Measurements from ENCODE around the gene ABLIM2.
A peak's percentile ranks its signal among the peaks of the same experiment; 100 is the strongest.

ABLIM2 gene

DNA sequence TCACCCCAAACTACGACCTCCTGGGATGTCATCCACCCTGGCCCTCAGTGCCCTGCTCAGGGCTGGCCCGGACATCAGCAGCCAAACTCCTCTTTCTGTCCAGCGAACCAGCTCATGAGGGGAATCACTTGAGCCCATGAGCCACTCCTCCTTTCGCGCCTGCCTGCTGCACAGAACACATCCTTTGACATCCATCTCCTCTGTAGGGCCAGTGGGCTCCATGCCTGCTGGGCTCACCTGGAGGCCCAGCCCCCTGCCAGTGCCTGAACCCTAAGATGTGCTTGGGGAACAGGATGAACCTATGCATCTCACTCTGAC is 43.5 kb downstream of the ABLIM2 start:
- no peak for DNase-seq

- DNase-seq, result no peak
Measured at GRCh38 chr4:8114456-8115202, 44.0 kb downstream of the ABLIM2 start.

DNA sequence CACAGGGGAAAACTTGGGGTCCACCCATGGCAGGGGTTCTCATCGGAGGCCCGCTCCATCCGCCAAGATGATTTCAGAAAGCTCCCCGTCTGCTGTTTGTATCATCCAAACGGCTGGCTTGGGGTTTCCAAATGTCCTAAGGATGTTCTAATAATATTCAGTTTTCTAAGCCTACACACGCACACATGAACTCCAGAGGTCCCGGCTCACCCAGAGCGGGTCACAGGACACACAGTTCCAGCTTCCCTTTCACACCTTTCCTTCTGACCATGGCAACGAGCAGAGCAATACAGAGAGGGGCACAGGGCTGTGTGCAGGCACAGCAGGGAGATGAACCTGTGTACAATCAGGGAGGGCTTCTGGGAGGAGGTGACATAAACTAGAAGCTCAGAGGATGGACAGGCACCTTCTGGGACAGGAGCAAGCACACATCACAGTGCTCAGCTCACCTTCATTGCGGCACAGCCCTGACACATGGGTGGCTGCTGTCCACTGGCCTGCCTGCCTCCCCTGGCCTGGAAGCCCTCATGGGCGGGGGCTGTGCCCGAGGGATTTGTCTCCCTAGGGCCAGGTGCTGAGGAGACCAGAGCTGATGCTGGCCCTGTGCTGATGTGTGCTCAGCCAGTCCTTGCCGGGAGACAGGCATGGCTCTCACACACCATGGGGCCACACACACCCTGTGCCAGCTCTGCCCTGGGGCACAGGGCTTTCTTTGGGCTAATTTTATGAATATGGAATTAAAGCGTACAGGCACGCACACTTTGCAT is 44.8 kb downstream of the ABLIM2 start:
- DNase-seq, result no peak

GRCh38 chr4:8112672-8113071 is 45.9 kb downstream of the ABLIM2 start:
- no peak for DNase-seq

DNA sequence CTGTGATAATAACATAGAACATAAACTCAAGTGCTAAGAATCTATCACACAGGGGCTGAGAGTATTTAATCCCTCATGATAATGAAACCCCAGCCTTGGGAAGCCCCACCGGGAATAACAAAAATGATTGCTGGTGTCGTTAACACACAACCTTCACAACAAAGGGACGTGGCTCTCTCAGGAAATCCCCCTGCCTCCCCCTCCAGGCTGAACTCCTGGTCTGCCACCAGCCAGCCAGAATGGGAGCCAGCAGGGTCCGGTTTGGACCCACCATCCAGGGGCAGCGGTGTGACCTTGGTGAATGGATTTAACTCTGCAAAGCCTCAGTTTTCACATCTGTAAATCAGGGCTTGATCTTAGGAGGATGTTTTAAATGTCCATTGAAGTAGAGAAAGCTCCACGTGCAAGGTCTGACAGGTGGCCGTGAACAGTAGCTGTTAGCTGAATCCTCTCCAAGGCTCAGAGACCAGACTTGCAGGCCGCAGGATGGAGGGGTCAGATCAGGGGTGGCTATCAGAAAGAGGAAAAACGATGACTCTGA is 46.5 kb downstream of the ABLIM2 start:
- DNase-seq, result peak in 1 of 2 experiments; percentile 21

DNA sequence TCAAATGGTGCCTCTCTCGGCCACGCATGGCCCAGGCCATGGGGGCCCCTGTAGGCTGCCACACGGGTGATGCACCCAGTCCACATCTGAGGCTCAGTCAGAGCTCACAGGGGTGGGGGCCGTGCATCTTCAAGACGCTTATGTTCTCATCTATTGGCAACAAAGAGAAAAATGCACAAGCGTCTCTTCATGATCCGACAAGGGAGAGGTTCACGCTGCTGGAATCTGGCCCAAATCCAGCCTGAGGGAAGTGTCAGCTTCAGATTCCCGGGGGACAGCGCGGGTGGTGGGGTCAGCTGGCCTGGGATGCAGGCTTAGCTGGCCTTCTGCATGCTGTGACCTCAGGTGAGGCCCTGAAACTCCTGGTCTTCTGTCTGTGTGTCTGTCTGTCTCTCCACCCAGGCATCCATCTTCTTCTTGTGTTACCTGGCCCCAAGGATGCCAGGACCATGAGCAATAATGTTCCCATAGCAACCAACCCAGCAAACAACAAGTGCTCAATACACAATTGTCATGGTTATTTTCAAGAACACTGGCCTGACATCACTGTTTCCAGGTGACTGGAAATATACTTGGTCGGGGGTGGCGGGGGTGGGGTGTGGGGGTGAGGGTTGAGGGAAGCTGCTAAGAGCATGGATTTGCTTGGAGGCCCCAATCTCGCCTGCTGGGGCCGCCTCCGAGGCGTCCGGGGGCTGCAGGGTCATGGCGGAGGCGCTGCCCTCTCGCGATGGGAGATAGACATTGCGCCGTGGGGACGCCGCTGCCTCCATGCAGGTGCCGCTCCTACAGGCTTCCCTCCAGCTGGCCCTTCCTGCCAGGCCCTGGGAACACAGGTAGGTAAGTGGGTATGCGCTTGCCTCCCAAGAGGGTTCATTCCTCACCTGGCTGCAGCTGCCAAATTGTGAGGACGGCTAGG is 48.3 kb downstream of the ABLIM2 start:
- DNase-seq, result no peak

DNA sequence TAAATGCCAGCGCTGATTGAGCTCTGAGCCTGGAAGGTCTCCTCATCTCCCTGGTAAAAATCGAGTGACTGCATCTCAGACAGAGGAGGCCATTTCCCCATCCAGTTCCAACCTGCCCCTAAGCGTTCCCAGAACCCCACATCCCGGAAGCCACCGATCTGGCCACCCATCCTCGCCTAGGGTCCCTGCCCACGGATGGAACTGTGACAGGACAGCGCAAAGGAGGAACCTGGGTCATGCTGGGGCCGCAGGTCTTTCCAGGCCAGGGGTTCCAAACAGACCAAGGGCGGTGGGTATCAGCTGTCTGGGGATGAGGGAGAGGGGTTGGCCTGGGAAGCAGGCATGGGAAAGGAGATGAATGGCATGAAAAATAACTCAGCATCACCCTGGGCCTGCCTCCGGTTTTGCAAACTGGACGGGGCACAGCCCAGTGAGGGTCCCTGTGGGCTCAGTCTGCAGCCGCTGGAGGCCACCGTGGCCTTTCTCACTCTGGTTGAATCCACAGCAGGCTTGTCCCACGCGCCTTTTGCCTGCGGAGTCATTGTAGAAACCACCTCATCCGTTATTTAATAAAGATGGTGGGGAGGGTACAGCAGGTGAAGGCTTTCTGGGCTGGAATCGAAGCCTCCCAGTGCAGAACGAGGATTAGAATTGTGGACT is 49.1 kb downstream of the ABLIM2 start:
- DNase-seq, result no peak

DNA sequence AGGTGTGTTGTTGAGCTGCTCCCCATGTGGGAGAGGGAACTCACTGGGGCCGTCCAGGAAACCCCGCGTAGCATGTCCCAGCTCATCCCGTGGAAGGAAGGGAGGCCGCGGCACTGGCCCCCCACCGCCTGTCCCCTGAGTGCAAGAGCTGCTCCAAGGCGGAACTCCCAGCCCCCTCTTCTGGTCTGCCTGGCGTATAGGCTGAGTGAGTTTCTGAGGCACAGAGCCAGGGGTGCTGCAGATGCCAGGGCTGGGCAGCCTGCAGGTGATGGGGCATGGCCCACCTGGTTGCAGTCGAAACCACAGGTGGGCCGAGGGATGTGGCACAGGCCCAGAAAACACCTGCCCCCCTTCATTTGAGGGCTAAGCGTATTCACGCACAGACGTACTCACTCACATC is 49.6 kb downstream of the ABLIM2 start:
- DNase-seq, result no peak

GRCh38 chr4:8108261-8108660 is 50.4 kb downstream of the ABLIM2 start:
- DNase-seq, result no peak

DNA sequence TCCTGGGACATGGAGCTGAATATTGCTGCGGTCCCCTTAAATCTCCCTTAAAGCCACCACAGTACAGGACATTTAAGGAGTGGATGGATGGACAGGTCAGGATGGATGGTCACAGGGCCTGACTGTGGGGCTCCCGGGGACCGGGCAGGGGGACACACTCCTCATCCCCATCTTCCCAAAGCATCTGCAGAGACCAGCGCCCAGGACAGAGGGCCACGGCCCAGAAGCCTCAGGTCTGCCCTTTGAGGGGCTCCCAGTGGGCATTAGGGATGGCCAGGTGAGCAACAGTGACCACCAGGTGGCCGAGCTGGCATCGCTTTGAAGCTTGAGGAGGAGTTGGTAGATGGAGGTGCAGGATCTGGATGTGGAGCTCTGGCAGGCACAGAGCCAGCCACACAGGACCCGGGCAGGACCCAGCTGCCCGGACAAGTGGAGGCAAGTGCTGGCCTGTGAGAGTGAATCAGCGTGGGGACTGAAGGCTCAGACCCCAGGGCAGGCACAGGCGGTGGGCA is 51.4 kb downstream of the ABLIM2 start:
- DNase-seq, result no peak

- no peak for DNase-seq
Measured at GRCh38 chr4:8106451-8107025, 52.1 kb downstream of the ABLIM2 start.

DNA sequence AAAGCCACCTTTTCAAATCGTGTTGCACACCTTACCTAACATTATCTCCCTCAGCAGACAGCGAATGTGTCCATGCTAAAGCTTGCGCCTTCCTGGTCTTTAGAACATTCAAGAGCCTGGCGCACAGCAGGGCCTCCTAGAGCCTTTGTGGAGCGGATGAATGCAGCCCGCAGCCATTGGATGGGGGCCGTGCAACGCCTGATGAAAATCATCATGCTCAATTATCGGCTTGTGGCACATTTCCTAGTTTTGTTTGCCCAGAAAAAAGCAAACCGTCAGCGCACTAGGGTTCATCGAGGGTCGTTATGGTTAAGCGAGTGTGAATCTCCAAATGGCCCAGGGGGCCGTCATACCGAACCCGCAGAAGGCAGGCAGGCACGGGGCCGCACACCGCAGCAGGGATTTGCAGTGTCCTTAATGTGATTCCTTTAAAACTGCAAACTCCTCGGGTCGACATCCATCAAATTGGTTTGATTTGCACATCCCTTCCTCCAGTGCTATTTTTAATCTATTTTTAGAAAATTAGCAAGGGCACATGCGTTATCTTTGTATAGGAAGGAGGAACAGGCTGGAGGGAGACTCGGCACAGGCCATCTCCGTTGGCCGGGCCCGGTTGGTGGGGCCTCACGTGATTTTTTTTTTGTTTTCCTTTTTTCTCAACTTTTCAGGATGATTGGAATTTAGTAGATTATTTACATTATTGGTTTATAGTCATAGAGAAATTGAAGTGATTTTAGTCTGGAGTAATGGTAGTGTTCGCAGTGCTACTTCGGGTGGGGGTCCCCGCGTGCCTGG is 53.1 kb downstream of the ABLIM2 start:
- DNase-seq, result no peak

GRCh38 chr4:8104491-8105305 is 53.9 kb downstream of the ABLIM2 start:
- no peak for DNase-seq

- no peak for DNase-seq
Measured at GRCh38 chr4:8103421-8104390, 54.9 kb downstream of the ABLIM2 start.

GRCh38 chr4:8102831-8103230 is 55.8 kb downstream of the ABLIM2 start:
- no peak for DNase-seq

DNA sequence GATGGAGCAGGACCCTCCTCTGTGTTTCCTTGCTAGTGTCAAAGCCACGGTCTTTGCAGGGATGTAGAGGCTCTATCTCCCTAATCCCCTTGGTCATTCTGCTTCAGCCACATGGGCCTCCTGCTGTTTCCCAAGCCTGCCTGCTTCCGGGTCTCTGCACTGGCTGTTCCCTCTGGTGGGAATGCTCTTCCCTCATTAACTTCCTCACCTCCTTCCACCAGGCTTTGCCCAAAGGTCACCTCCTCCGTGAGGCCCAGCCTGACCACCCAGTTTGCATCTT is 56.6 kb downstream of the ABLIM2 start:
- no peak for DNase-seq

- DNase-seq, result no peak
Measured at GRCh38 chr4:8101213-8102075, 57.2 kb downstream of the ABLIM2 start.

DNA sequence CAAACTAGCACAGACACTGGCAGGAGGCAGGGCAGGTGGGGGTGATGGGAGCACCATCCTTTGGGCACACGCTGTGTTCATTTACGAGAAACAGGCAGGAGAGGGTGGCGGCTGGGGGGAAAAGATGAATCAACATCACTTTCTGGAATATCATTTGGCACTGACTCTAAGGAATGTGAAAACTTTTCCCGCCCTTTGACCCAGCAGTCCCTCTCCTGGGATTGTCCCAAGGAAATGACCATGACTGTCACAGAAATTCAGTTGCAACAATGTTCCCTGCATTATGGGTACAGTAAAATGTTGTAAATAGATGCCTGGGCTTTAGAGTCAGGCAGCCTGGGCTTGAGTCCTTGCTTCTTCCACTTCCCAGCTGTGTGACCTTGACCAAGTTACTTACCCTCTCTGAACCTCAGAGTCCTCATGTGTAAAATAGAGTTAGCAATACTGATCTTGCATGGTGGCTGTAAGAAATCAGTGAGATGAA is 58.6 kb downstream of the ABLIM2 start:
- no peak for DNase-seq
